ENCODE data around the gene ESR2.
"Not testable (repeated sequence)": the region's sequence is repeated elsewhere in the genome, so short reads cannot be mapped to it uniquely, and the experiment has no call there.

ESR2 gene

DNA sequence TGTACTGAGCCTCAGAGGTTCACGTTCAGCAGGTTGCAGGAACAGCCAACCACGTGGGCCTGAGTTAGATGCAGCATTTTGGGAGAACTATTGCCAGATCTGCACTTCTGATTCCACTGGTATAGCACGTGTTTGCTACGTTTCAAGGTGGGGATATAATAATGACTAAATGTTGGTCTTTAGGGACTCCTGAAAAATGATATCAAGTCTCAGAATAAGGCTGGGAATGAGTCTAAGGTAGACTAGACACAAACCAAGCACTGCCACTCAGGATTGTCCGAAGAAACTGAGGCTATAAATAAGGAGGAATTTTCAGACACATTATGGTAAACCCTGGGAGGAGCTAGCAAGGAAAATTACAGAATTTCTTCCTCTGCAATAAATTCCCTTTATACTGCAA lies 98.1 kb downstream of the ESR2 start:
- no peak for DNase-seq

GRCh38 chr14:64195199-64195598 lies 99.0 kb downstream of the ESR2 start:
- DNase-seq = no peak

DNA sequence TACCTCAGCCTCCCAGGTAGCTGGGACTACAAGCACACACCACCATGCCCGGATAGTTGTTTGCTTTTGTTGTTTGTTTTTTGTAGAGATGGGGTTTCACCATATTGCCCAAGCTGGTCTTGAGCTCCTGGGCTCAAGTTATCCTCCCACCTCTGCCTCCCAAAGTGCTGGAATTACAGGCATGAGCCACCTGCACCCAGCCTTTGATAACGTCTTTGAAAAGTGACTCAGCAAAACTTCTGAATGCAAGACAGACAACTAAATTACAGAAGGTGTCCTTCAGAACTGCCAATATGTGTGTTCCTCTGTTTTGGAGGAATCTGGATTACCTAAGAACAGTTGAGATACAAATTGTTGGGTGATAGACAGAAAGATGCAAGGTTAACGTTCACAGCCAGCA lies 99.8 kb downstream of the ESR2 start:
- no peak for DNase-seq

GRCh38 chr14:64193821-64194220 lies 100.3 kb downstream of the ESR2 start:
- no peak for DNase-seq

DNA sequence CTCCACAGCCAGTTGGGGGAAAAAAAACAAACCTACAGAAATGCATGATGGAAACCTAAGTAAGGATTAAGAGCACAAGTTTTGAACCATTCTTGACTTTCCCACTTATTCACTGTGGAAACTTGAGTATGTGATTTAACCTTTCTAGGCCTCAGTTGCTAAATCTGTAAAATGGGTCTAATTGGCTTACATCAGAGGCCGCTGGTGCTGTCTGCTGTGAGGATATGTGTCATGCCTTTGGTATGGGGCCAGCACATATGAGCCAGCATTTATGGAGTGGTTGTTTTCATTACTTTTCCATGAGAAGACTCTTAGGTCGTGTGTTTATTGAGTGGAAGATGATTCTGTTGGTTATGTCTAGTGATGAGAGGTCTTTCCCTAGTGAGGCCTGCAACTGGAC lies 102.4 kb downstream of the ESR2 start:
- no peak for DNase-seq

DNA sequence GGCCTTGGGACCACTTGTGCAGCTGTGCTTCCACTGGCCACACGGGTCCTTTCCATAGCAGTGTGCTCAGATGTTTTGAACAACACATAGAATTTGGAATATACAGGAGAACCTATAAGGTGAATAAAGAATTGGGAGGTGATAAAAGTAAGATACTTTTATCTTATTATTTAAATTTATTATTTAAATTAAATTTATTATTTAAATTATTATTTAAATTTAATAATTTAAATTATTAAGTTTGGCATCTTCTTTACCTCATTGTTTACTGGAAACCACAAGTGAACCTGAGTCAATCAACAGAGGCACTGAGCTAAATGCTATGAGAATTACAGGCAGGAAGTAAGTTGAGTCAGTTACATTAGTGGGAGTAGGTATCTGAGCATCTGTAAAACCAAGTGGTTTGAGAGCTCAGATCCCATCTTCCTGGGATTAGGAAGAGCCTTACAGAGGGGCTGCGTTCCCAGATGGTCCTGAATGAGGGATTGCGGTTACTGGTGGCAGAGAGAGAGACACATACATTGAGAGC lies 103.1 kb downstream of the ESR2 start:
- DNase-seq = no peak

GRCh38 chr14:64187331-64187730 lies 106.8 kb downstream of the ESR2 start:
- no peak for DNase-seq

GRCh38 chr14:64186231-64187129 lies 107.7 kb downstream of the ESR2 start:
- no peak for DNase-seq

DNA sequence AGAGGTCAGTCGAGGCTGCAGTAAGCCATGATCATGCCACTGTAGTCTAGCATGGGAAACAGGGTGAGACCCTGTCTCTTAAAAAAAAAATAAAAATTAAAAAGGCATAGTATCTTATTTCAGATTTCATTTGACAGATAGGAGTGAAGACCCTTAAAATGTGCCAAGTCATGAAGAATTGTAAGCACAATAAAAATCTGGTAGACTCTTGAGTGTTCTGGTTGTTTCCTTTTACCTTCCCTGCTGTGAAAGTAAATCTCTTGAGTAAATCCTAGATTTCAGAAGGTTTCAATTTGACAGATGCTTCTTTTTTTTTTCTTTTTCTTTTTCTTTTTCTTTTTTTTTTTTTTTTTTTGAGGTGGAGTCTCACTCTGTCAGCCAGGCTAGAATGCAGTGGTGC lies 109.0 kb downstream of the ESR2 start:
- DNase-seq = no peak

DNA sequence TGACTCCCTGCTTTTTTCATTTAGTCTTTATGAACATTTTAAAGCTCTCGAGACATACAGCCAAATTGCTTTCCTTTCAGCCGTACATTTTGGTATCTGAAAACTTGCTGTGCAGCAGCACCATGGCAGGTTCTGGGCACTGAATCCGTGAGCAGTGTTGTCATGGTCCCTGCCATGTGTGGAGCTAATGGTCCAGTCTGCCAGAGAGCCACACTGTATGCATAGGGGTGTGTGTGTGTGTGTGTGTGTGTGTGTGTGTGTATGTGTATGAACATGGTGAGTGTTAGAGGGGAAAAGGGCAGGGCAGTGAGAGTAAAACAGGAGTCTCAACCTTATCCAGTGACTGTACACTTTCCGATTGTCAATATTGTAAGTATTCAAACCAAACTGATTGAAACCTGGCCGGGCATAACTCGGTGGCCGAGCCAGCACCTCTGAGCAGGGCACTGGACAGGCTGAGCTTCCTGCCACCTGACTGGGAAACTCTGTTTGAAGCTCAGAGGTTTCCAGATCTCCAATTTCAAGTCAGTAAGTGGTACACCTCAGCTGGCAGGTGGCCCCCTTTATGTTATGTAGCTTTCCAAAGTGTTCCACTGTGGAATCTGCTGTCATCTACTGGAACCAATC lies 110.0 kb downstream of the ESR2 start:
- DNase-seq = no peak

DNA sequence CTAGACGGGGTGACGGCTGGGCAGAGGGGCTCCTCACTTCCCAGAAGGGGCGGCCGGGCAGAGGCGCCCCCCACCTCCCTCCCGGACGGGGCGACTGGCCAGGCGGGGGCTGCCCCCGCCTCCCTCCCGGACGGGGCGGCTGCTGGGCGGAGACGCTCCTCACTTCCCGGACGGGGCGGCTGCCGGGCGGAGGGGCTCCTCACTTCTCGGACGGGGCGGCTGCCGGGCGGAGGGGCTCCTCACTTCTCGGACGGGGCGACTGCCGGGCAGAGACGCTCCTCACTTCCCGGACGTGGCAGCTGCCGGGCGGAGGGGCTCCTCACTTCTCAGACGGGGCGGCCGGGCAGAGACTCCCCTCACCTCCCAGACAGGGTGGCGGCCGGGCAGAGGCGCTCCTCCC lies 111.3 kb downstream of the ESR2 start:
- DNase-seq = not testable (repeated sequence)

DNA sequence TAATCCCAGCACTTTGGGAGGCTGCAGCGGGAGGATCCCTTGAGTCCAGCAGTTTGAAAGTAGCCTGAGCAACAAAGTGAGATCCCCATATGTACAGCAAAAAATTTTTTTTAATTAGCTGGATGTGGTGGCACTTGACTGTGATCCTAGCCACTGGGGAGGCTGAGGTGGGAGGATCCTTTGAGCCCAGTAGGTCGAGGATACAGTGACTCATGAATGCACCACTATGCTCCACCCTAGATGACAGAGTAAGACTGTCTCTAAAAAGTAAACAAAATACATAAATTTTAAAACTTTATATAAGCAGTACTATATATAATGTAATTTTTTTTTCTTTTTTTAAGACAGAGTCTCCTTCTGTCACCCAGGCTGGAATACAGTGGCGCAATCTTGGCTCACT lies 115.4 kb downstream of the ESR2 start:
- no peak for DNase-seq

- no peak for DNase-seq
These were observed 117.8 kb downstream of the ESR2 start for GRCh38 chr14:64176330-64176729.

DNA sequence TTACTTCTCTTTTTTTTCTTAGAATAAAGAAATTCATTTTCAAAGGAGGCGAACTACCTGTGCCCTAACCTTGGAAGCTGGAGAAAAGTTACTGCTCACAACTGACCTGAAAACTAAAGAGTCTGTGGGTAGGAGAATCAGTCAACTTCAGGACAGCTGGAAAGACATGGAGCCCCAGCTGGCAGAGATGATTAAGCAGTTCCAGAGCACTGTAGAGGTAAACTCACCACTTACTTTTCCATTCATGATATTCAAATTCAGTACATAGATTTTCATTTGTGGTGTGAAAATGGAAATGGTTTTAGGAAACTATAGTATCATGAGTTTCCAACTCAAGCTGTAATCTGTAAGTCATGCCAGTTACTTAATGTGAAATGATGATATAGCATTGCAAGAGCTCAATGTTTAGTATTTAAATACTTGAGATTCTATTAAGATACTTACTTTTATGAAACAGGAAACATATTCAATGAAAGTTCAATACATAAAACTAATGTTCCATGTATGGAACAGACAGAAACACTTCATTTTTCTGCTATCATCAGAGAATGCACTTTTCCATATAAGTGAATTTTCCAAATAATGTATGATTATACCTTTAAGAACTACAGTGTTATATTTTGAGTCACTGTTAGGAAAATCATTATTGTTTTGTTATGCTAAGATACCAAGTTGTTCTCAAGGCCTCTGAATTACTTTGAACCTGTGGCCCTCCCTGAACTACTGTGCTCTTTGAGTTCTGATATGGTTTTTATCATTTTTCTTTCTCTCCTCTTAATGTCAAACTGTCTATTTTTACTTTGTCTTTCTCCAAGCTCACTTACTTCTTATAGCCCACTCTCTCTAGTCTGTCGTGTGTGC lies 119.0 kb downstream of the ESR2 start:
- DNase-seq = no peak

DNA sequence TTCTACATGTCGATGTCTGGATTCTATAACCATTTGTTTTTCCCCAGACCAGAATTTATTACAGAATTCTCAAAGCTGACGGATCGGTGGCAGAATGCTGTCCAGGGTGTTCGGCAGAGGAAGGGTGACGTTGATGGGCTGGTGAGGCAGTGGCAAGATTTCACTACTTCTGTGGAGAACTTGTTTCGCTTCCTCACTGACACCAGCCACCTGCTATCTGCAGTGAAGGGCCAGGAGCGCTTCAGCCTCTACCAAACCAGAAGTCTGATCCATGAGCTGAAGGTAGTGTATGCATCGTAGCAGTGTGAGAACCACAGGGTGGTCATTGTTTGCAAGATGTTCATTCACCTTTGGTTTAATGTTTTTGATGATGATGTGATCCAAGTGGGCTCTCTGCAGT lies 124.0 kb downstream of the ESR2 start:
- no peak for DNase-seq

DNA sequence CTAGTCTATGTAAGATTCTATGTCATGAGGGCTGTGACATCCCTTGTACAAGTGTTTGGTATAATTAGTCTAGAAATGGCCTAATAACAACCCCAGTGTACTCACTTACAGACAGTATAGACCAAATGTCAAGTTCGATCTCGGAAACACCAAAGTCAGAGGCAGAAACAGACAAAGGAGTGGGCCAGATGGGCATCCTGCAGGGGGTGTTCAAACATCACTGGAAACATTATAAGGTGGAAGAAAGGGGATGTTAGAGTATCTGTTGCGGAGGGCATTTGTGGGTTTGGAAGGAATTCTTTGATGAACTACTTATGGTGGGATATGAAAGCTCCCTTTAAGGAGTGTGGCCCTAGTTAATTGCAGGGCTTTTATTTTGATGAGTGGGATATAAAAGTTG lies 134.6 kb downstream of the ESR2 start:
- no peak for DNase-seq

DNA sequence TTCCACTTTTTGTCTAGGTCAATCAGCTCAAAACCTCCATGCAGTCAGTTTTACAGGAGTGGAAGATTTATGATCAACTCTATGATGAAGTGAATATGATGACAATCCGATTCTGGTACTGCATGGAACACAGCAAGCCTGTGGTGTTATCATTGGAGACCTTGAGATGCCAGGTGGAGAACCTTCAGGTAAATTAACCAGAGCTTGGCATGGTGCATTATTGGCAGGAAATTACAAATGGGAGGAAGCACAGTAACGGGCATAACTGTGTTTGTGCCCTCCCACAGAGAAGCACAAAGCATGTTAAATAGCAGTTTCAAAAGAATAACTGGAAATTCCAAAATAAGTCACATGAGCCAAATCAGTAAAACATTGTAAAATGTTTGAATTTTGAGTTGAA lies 135.6 kb downstream of the ESR2 start:
- DNase-seq = no peak

GRCh38 chr14:64149921-64150320 lies 144.2 kb downstream of the ESR2 start:
- DNase-seq = no peak

- DNase-seq = no peak
These were observed 146.9 kb downstream of the ESR2 start for GRCh38 chr14:64147126-64147790.

GRCh38 chr14:64137657-64138290 lies 156.4 kb downstream of the ESR2 start:
- DNase-seq = no peak

- no peak for DNase-seq
These were observed 167.6 kb downstream of the ESR2 start for GRCh38 chr14:64126548-64126947.

GRCh38 chr14:64125270-64125669 lies 168.9 kb downstream of the ESR2 start:
- DNase-seq = no peak

All from stimulated activated CD4-positive, alpha-beta T cell treated with anti-CD3 and anti-CD28 coated beads, Interleukin-12 subunit alpha, Interleukin-12 subunit beta, amount 100 ng/mL, for 4 hours (primary cell).